GM12874 (cell line): Measurements from ENCODE around the gene FBXW5.

Experiments
- TF ChIP-seq, protein P1 (sequence below): IDR thresholded peaks from 2 replicates; pipeline ENCODE4 v1.5.1; 2011; ENCODE audit warnings: low read depth, mild to moderate bottlenecking, control low read depth, low read length, moderate library complexity; ENCODE audit not compliant: insufficient read depth

The FBXW5 gene

DNA sequence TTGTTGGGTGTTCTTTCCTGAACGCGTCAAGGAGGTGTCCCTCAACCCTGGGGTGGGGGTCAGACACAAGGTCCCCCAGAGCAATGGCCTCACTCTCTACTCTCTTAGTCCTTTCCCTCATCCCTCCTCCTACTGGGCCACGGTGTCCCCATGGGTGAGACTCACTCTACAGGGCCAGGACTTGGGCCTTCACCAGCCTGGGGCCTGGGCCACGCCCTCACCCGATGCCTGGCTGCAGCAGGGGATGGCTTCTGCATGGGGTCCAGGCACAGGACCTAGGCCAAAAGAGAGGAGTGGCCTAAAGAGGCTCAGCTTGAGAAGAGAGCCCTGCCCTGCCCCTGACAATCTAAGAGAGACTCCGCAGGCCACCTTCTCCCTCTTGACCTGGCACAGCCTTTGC is 13.4 kb upstream of the FBXW5 start:
- TF ChIP-seq, protein P1, sequence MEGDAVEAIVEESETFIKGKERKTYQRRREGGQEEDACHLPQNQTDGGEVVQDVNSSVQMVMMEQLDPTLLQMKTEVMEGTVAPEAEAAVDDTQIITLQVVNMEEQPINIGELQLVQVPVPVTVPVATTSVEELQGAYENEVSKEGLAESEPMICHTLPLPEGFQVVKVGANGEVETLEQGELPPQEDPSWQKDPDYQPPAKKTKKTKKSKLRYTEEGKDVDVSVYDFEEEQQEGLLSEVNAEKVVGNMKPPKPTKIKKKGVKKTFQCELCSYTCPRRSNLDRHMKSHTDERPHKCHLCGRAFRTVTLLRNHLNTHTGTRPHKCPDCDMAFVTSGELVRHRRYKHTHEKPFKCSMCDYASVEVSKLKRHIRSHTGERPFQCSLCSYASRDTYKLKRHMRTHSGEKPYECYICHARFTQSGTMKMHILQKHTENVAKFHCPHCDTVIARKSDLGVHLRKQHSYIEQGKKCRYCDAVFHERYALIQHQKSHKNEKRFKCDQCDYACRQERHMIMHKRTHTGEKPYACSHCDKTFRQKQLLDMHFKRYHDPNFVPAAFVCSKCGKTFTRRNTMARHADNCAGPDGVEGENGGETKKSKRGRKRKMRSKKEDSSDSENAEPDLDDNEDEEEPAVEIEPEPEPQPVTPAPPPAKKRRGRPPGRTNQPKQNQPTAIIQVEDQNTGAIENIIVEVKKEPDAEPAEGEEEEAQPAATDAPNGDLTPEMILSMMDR = no peak

DNA sequence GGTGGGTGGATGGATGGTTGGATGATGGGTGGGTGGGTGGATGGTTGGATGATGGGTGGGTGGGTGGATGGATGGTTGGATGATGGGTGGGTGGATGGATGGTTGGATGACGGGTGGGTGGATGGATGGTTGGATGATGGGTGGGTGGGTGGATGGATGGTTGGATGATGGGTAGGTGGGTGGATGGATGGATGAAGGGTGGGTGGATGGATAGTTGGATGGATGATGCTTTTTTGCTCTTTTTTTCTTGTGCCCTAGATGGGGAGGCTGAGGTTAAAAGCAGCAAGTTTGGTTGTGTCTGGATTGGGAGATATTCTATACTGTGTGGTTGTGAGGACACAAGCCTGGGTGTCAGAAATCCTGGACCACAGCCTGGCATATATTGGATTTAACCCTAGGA is 12.9 kb upstream of the FBXW5 start:
- TF ChIP-seq, protein P1 = no peak

DNA sequence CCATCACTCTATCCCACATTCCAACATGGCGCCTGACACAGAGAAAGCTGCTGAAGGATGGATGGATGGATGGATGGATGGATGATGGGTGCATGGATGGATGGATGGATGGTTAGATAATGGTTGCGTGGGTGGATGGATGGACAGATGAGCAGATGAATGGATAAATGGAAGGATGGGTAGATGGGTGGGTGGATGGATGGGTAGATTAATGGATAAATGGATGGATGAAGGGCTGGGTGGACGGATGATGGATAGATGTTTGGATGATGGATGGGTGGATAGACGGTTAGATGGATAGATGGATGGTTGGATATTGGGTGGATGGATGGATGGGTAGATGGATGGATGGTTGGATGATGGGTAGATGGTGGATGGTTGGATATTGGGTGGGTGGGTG is 12.1 kb upstream of the FBXW5 start:
- TF ChIP-seq, protein P1 = no peak

DNA sequence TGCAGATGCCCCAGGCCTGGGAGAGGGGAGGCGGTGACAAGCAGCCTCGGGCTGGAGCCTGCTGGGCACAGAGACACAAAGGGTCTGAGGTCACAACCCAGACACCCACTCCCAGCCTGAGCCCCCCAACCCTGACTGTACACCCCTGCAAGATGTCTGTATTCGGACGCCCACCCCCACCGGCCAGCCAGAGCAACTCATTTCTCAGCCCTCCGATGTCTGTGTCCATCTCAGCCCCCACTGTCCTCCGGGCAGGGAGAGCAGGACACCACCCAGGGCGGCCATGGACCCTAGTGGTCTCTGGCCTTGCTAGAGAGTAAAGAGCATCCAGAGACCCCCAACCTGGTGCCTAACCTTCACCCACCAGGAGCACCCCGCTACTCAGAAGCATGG is 11.4 kb upstream of the FBXW5 start:
- TF ChIP-seq, protein P1 = no peak

DNA sequence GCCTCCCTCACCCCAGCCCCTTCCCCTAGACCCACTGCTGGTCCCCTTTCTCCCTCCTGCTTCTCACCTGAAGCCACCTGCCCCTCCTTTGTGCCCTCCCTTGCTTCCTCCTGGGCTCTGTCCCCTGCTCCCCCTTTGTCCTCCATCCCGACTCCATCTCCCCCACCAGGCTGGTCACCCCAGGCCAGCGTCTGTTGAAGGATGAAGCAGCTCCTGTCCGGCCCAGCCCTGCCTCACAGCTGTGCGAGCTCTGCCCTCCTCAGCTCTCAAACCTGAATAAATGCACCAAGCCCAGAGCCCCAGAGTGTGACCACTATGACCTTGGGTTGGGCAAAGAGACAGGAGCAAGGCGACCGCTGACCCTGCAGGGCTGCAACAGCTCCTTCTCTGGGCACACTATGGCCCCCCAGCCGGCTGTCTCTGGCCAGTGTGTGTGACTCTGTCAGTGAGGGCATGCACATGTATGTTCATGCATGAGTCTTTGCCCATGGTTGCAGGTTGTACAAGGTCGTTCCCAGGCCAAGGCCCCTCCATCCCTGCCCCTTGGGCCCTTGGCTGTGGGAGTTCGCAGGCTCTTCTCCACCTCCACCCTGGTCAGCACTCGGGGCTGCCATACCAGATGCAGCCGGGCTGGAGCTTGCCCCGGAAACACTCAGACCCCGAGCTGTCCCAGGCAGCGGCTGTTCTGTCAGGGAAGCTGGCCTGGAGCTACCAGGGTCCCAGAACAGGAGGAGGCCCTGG is 10.8 kb upstream of the FBXW5 start:
- TF ChIP-seq, protein P1 = no peak

DNA sequence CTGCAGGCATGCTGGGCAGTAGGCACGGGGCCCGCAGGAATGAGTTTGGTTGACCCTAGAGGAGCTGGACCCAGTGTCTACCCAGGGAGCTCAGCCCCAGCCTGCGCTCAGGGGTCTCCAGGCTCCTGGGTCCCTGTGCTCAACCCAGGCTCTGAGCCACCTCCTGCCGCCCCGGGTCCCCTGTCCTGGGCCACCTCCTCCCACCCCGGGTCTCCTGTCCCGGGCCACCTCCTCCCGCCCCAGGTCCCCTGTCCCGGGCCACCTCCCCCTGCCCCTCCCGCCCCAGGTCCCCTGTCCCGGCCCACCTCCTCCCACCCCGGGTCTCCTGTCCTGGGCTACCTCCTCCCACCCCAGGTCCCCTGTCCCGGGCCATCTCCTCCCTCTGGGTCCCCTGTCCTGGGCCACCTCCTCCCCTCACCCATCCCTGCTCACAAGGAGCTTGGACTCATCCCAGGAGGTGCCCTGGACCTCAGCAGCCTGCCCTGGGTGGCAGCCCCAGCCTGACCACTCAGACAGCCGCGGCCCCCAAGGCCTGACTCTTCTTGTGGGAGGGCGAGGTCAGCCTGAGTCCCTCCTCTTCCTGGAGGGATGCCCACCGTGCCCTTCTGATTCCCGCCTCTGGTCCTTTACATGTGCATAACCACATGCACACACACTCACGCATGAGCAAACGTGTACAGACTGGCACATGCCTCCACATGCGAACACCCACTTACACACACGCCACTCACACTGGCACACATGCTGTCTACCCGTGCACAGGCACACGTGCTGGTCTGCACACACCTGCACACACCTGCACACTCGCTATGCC is 9.9 kb upstream of the FBXW5 start:
- TF ChIP-seq, protein P1 = no peak

DNA sequence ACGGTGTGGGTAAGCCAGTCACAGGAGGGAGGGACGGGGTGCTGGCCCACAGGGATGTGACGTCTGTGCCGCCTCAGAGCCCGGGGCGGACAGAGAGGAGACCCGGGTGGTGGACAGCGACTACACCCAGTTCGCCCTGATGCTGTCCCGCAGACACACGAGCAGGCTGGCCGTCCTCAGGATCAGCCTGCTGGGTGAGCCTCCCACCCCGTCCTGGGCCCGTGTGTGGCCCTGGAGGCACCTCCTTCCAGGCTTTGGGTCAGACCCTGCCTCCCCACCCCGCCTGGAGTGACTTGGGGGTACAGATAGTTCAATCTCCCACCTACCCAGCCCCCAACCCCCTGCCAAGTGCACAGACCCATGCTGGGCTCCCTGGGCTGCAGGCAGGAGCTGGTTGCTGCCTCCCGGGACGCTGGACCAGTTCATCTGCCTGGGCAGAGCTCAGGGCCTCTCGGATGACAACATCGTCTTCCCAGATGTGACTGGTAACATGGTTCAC is 9.3 kb upstream of the FBXW5 start:
- TF ChIP-seq, protein P1 = no peak
